ENCODE results near the gene ZNF462. TPM values are rescaled to one million over a fixed set of nuclear protein-coding genes. Genes with fewer than 3 reads are reported as not detected.

ZNF462 gene
- total RNA-seq, 2 experiments from 2014 or later = not detected

GRCh38 chr9:107016383-107016782 lies 153.4 kb downstream of the ZNF462 start:
- ChIA-PET CTCF (no interaction called here), POLR2A (no interaction called here)
- no peak for TF ChIP-seq CTCF (IDR thresholded peaks at IDR 0.05)
- ATAC-seq = no peak
- Mint-ChIP-seq H3K4me1 (ENCODE audit: low read depth) (no peaks in the 10 kb centered on the region), H3K27ac (no peak overlapping the region), H3K36me3 (ENCODE audit: low read depth) (no peaks in the 10 kb centered on the region), H3K9me3 (peaks cover 7% of the 10 kb centered on the region), H3K27me3 (no peaks in the 10 kb centered on the region), H3K4me3 (no peak overlapping the region)
- no peak for DNase-seq
- intact Hi-C loops (cut with micrococcal nuclease) = no loop called here

GRCh38 chr9:107018861-107019545 lies 156.0 kb downstream of the ZNF462 start:
- Mint-ChIP-seq H3K36me3 (ENCODE audit: low read depth) (no peaks in the 10 kb centered on the region), H3K4me1 (ENCODE audit: low read depth) (no peaks in the 10 kb centered on the region), H3K27ac (no peak overlapping the region), H3K27me3 (no peaks in the 10 kb centered on the region), H3K9me3 (peaks cover 7% of the 10 kb centered on the region), H3K4me3 (no peak overlapping the region)
- intact Hi-C loops (cut with micrococcal nuclease) = no loop called here
- CTCF ChIA-PET = no interaction called here
- no peak for ATAC-seq
- no peak for DNase-seq
- POLR2A ChIA-PET = no interaction called here
- no peak for TF ChIP-seq CTCF (IDR thresholded peaks at IDR 0.05)

GRCh38 chr9:107020040-107020530 lies 157.1 kb downstream of the ZNF462 start:
- DNase-seq = no peak
- Mint-ChIP-seq H3K9me3 (peaks cover 7% of the 10 kb centered on the region), H3K27ac (no peak overlapping the region), H3K36me3 (ENCODE audit: low read depth) (no peaks in the 10 kb centered on the region), H3K4me3 (no peak overlapping the region), H3K27me3 (no peaks in the 10 kb centered on the region), H3K4me1 (ENCODE audit: low read depth) (peaks cover 5% of the 10 kb centered on the region)
- ATAC-seq = no peak
- CTCF ChIA-PET = no interaction called here
- POLR2A ChIA-PET = interaction anchor here (1.3 kb wide), 1 partner anchor 9 kb away, joined by 5 read pairs; no protein-coding TSS in a partner anchor
- intact Hi-C loops (cut with micrococcal nuclease) = no loop called here
- no peak for TF ChIP-seq CTCF (IDR thresholded peaks at IDR 0.05)

- ChIA-PET POLR2A (no interaction called here), CTCF (no interaction called here)
- Mint-ChIP-seq H3K4me3 (no peak overlapping the region), H3K36me3 (ENCODE audit: low read depth) (no peaks in the 10 kb centered on the region), H3K27ac (no peak overlapping the region), H3K27me3 (no peaks in the 10 kb centered on the region), H3K9me3 (no peaks in the 10 kb centered on the region), H3K4me1 (ENCODE audit: low read depth) (peaks cover 5% of the 10 kb centered on the region)
- DNase-seq = no peak
- no peak for TF ChIP-seq CTCF (IDR thresholded peaks at IDR 0.05)
- ATAC-seq = no peak
- intact Hi-C loops (cut with micrococcal nuclease) = no loop called here
Observed at GRCh38 chr9:107024193-107024592, 161.2 kb downstream of the ZNF462 start.

GRCh38 chr9:107025260-107026035 lies 162.5 kb downstream of the ZNF462 start:
- DNase-seq = no peak
- CTCF ChIA-PET = no interaction called here
- POLR2A ChIA-PET = no interaction called here
- ATAC-seq = no peak
- Mint-ChIP-seq H3K36me3 (ENCODE audit: low read depth) (no peaks in the 10 kb centered on the region), H3K27ac (no peak overlapping the region), H3K4me1 (ENCODE audit: low read depth) (peaks cover 5% of the 10 kb centered on the region), H3K27me3 (no peaks in the 10 kb centered on the region), H3K4me3 (no peak overlapping the region), H3K9me3 (no peaks in the 10 kb centered on the region)
- intact Hi-C loops (cut with micrococcal nuclease) = no loop called here
- no peak for TF ChIP-seq CTCF (IDR thresholded peaks at IDR 0.05)
